Muscle of arm (tissue), 12 donors: Measurements from ENCODE around the gene BRD9. TPM values are rescaled to one million over a fixed set of nuclear protein-coding genes. Genes with fewer than 3 reads are reported as not detected.
"Not testable (repeated sequence)": the region's sequence is repeated elsewhere in the genome, so short reads cannot be mapped to it uniquely, and the experiment has no call there.

ENCODE experiments used
- DNase-seq: peaks from one replicate; pipeline ENCODE4 v3.0.0-alpha.2; 2013
- polyA plus RNA-seq, 12 donors: library from polyadenylated mRNA; unstranded; fragments of 120-200 nt; gene quantifications; one replicate each; pipeline ENCODE4 v1.2.1, GENCODE V29; 2013; ENCODE audit not compliant: insufficient read length in 12 of 12

BRD9 gene
- polyA plus RNA-seq, 12 donors = 23.3 to 35.4 (median 27.5) TPM; not detected in 1

DNA sequence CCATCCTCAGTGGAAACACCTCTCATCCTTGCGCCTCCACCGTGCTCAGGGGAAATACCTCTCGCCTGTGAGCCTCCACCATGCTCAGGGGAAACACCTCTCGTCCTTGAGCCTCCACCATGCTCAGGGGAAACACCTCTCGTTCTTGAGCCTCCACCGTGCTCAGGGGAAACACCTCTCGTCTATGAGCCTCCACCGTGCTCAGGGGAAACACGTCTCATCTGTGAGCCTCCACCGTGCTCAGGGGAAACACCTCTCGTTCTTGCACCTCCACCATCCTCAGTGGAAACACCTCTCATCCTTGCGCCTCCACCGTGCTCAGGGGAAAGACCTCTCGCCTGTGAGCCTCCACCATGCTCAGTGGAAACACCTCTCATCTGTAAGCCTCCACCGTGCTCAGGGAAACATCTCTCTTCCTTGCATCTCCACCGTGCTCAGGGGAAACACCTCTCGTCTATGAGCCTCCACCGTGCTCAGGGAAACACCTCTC, 46.0 kb downstream of the BRD9 start:
- not testable (repeated sequence) for DNase-seq

DNA sequence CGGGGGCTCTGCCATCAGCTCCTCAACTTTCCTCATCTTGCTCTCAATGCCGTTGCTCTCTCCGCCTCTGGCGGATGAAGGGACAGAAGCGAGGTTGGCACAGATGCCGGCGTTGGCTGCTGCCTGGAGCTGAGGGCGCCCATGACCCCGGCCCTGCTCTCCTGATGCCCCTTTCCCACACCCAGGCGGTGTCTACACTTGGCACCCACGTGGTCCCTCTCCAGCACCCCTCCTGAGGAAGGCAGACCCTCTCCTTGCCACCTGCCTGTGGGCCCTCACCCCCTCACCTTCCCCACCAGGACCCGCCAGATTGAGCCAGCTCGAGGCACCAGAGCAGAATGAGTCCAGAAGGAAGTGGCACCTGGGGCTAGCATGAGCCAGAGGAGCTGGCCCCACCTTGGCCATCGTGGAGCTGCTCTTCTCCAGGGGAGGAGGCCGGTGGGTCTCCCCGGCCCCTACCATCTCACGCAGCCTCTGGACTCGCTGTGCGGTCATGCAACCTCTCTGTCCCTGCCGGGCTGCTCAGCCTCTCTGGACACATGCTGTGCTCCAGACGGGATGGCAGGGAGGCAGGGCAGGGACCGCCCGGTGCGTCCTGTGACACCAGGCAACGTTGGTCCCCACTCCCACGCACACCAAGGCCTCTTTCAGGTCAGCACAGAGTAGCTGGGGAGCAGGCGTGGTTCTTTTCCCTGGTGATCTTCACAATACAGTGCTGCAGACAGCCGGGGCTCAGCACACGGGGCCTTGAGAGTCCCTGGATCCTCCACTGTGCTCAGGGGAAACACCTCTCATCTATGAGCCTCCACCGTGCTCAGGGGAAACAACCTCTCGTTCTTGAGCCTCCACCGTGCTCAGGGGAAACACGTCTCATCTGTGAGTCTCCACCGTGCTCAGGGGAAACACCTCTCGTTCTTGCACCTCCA, 46.7 kb downstream of the BRD9 start:
- not testable (repeated sequence) for DNase-seq

DNA sequence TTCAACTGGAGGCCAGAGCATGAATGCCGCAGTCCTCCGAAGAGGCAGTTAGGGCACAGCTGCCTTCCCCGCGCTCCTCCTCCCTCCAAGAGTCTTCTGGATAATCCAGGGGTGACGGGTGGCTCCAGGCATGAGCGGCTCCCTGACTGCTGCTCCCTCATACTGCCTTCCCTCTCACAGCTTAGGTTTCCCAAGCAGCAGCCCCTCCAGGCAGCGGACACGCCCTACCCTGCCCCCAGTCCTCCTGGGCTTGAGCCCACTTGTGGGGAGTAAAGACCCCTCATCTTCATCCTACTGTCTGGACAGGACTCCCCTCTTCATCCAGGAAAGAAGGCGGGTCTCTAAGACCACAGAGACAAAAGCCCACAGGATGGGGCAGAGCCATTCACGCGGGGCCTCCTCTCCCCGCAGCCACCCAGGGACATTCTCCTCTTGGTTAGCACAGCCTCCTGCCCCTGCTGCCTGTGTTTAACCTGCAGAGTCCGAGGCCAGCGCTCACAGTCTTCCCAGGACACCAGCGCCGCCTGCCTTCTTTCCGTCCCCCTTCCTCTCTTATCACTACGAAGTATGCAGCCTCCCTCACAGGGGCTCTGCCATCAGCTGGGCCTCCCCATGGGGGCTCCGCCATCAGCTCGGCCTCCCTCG, 47.4 kb downstream of the BRD9 start:
- DNase-seq = not testable (repeated sequence)

DNA sequence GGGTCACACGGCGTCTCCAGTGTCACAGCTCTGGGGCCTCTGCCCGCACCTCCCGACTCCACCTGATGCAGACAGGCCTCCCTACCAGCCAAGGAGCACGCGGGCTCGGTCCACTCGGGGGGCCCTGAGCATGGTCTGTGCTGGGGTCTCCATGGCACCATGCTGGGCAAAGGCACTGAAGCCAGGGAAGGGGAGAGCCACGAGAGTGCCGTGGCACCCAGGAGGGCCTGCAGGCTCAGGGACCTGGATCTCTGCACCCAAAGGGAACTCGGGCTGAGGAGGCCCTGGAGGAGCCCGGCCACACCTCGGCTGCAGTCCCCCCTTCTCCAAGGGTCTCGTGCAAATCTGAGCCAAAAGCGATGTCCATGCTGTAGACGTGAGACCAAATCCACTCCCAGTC, 48.2 kb downstream of the BRD9 start:
- DNase-seq = not testable (repeated sequence)

DNA sequence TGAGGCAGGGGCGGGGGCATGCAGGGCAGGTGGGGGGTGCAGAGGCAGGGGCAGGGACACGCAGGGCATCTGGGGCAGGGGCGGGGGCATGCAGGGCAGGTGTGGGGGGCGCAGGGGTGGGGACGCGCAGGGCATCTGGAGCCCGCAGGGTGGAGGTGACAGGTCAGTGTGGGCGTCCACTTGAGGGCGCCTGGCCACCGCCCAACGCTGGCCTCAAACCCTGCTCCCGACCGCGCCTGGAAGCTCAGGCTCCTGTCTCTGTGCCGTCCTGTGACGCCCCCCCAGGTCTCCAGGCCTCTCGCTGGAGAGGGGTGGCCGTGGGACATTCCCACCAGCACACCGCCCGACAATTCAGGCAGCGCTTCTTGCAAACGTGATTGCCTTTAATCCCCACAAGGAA, 48.7 kb downstream of the BRD9 start:
- DNase-seq = not testable (repeated sequence)

DNA sequence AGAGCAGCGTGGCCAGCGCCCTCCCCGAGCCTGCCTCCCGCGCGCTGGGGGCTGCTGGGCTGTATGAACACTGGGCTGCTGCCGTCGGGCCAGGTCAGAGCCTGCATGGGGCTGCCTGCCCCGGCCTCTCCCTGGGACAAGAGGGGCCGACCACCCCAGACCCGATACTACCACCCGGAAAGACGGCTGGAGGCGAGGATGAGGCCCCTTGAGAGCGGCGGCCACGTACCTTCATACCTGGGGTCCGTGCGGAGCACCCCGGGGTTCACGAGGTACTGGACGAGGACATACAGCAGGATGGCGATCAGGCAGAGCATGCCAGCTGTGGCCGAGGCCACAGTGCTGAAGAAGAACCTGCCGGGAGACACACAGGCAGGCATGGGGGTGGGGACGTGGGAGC, 49.2 kb downstream of the BRD9 start:
- DNase-seq = not testable (repeated sequence)

DNA sequence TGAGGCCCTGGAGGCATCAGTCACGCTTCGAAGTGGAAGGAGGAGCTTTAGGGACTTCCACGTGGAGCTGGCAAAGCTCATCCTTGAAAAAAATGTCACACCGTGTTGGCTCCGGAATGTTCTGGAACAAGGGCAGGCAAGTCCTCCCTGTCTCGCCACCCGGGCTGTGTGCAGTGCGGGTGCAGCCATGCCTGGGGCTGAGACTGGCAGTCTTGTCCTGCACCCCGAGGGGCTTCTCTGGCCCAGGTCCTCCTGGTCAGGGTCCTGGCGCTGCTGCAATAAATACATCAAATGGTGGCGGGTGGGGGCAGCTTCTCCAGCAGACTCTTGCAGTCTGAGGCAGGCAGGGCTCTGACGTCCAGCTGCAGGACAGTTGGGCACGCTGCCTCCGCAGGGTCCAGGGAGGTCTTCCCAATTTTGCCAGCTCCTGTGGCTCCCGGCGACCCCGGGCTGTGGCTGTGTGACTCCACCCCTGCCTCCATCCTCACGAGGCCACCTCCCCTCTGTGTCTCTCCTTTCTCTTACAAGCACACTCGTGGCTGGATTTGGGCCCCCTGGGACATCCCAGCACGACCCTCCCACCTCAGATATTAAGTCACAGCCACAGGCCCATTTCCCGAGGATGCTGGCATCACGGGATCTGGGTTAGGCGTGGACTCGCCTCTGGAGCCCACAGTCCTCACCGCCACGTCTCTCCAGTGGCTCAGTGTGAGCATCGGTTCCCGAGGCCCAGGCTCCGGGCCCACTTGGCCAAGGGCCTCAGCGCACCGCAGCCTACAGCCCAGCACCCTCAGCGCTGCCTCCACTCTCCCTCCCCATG, 50.0 kb downstream of the BRD9 start:
- not testable (repeated sequence) for DNase-seq

DNA sequence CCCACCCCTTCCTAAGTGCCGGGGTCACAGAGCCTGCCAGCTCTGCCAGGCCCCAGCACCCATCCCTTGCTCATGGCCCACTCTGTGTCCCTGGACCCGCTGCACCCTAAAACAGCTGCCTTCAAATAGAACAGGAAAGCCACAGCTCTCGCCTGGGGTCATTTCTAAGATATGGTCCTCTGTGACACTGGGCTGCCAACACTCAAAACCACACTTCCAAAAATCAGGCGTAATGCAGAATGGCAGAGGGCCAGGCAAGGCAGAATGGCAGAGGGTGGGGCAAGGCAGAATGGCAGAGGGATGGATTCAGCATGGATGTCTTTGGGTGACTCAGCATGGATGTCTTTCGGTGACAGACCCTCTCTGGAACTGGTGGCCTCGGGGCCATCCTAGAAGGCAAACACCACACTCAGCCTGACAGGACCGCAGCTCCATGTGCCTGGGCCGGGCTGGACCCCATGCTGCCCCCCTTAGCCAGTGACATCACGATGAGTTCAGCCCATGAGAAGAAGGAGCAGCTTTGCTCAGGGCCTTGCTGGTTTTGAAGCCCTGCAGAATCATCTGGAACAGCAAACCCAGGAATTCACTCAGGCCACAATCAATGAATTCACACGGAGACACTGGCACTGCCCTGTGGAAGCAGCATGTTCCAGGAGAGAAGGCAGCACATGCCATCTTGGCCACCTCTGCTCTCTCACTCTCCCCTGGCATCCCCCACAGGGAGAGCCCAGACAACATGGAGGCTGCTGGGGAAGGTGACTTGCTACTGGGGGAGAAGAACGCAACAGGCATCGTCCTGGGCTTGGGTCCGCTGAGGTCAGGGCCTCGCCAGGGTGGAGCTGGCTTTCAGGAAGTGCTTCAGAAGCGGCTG, 50.8 kb downstream of the BRD9 start:
- not testable (repeated sequence) for DNase-seq

DNA sequence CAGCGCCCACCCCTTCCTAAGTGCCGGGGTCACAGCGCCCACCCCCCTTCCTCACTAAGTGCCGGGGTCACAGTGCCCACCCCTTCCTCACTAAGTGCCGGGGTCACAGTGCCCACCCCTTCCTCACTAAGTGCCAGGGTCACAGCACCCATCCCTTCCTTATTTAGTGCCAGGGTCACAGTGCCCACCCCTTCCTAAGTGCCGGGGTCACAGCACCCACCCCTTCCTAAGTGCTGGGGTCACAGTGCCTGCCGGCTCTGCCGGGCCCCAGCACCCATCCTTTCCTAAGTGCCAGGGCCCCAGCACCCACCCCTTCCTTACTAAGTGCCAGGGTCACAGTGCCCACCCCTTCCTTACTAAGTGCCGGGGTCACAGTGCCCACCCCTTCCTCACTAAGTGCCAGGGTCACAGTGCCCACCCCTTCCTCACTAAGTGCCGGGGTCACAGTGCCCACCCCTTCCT, 51.6 kb downstream of the BRD9 start:
- DNase-seq = not testable (repeated sequence)

DNA sequence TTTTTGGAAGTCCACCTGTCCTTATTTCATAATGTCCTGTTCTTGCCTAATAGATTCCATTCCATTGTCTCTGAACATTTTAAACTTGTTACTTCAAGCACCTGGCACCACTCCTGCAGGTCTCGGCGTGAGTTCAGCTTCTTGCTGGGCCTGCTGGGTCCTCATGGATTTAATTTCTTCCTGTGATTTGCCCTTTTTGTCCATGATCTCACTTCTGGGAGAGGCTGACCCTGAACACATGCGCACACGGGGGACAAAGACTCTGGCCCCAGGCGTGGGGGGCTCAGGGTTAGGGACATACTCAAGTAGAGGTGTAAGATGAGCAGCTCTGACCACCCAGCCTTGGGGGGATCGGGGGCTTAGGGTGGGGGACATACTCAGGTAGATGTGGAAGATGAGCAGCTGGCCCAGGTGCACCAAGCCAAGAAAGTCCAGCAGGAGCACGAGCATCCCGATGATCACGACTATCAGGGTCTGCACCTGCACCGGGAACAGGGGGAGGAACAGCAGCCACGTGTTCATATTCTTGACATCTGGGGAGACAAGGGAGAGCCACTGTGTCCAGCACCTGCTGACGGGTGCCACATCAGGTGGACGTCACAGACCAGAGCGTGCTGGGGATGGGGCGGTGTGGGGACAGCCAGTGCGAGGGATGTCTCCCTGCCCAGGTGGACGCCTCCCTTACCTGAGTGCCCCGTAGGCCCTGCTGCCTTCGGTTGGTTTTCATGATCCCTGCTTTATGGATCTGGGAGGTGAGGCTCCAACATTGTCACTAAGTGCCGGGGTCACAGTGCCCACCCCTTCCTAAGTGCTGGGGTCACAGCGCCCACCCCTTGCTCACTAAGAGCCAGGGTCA, 52.3 kb downstream of the BRD9 start:
- DNase-seq = not testable (repeated sequence)

DNA sequence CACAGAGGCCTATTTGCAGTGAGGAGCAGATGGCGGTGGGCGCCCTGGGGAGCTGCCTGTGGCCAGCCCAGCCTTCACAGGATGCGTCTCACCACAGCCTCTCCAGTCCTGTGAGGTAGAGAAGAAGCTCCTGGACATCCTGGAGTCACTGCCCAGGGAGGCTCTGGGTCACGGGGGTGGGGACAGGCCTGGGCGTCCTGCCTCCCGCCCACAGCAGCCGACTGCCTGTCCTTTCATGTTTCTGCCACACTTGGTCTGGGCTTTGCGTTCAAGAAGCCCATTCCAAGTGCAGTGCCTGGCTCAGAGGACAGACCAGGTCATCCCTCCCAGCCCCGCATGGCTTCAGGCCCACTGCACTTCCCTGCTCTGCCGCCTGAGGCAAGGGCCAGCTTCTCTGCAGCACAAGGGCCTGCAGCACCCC, 54.2 kb downstream of the BRD9 start:
- not testable (repeated sequence) for DNase-seq

DNA sequence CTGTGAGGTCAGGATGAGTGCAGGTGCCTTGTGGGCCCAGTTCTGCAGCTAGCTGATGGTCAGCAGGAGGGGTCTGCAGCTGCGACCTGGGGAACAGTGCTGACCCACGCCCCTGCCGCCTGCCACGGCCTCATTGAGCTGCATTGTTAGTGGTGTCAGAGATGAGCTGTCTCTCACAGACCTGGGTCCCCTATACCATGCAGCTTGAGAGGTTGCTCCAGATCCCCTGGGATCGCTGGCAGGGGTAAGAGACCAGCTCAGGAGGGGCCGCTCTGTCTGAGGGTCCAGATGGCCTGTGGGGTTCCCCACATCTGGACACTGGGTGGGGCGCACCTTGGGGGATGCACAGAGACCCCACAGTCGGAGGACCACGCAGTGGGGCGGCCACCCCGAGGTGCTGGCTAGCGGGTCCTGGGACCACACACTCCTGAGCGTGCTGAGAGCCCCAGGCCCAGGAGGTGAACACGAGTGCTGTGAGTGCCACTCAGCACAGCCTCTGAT, 54.9 kb downstream of the BRD9 start:
- not testable (repeated sequence) for DNase-seq

DNA sequence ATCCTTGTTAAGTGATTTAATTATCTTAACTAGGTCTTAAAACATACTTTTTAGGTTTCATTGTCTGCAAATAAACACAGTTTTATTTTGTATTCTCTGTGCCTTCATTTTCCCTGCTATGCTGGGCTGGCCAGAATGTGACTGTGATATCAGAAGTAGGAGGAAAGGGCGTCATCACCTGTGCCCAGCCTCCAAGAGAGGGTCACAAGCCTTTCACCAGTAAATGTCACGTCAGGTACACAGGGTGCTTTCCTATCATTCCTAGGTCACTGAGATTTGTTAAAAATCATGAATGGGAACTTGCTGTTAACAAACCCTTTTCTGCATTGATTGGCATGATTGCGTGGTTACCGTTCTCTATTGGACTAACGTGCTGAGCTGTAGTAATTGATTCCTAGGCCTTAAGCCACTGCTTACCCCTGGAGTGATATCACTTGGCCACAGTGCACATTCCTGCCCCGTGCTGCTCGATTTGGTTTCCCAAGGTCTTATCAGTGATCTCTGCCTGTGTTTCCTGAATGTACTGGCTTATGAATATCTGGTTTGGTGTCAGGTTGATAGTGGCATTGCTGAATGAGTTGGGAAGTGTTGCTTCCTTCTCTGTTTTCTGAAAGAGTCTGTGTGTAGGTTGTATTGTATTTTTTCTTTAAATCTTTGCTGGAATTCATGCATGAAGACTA, 56.5 kb downstream of the BRD9 start:
- not testable (repeated sequence) for DNase-seq

DNA sequence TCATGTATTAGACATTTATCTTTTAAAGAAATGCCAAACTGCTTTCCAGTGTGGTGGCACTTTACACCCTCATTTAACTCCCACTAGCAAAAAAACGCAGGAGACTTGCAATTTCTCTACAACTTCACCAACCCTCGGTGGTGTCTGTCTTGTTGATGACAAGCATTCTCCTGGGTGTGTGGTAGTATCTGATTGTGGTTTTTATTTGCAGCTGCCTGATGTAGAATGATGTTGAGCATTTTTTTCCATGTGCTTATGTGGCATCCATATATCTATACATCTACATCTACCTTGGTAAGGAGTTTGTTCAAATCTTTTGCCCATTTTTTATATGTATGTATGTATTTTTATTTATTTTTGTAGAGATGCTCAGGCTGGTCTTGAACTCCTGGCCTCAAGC, 58.6 kb downstream of the BRD9 start:
- DNase-seq = not testable (repeated sequence)

DNA sequence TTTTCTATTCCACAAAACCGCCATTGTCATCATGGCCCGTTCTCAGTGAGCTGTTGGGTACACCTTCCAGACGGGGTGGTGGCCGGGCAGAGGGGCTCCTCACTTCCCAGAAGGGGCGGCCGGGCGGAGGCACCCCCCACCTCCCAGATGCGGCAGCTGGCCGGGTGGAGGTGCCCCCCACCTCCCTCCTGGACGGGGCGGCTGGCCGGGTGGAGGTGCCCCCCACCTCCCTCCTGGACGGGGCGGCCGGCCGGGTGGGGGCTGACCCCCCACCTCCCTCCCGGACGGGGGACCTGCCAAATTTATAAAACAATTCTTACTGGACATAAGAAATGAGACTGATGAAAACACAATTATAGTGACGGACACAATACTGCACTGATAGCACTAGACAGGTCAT, 64.4 kb downstream of the BRD9 start:
- DNase-seq = not testable (repeated sequence)

DNA sequence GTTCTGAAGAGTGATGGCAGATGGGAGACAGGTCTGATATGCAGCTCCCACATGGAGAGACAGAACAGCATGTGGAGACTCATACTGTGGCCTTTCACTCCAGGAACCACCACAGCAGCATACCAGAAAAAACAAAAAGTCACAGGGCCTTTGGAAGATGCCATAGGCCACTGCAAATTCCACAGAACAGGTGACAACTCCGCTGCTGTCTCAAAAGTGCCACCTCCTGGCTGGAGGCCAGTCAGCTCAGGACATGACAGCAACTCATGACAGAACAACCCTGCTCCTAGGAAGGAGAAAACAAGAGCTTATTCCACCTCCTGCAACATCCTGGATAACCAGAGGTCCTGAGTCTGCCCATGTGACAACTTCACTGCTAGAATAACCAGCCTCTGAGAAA, 67.1 kb downstream of the BRD9 start:
- DNase-seq = not testable (repeated sequence)

DNA sequence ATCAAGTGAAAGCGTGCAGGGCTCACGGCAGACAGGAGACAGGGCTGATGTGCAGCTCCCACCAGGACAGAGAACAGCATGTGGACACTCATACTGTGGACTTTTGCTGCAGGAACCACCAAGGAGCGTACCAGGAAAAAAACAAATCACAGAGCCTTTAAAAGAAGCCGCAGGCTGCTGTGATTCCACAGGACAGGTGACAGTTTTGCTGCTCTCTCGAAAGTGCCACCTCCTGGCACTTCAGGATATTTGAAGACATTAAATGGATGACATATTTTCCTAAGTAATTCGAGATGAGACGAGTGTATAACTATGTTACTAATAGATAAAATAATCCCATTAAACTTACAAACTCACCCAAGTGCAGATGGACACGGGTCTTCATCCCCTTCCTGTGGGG, 71.1 kb downstream of the BRD9 start:
- no peak for DNase-seq

DNA sequence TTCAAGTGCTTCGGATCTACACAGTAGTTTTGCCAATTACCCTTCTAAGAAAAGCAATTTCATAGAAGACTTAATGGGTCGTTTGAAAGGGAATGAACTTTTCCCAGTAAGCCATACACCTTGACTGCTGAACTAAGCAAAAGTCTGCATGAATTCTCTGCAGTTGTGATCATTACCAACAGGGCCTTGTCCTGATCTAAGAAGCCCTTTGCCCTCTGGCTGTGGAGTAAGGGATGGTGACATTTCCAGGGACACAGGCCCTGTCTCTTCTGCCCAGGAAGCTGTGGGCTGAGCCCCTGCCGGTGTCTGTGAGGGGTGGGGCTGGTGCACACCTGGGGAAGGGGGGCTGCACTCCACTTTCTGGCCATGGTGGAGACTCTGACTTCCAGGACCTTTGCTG, 72.4 kb downstream of the BRD9 start:
- no peak for DNase-seq

DNA sequence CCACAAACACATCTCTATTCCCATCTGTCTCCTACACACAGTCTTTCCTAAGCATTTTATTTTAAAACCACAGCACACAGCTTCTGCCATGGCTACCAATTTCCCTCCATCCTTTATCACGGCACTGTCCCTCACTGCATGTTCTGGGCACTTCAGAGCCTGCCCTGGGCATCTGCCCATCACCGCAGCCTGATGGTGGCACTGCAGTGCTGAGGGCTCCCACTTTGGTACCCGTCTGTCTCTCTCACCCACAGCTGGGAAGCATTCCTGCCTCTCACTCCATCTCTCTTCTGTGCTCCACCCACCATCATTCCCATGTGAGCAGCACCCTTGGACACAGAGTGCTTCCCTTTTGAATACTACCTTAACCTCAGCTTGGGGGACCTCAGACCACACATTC, 73.5 kb downstream of the BRD9 start:
- no peak for DNase-seq
